GM12878 (cell line): ENCODE data around the gene DLK1. TPM values are rescaled to one million over a fixed set of nuclear protein-coding genes. Genes with fewer than 3 reads are reported as not detected.

Experiments used
- CREM ChIP-seq: IDR thresholded peaks from 2 replicates; pipeline ENCODE4 v1.6.1; 2014; ENCODE audit warnings: antibody characterized with exemption, low read depth
- JUNB ChIP-seq: IDR thresholded peaks from 2 replicates; pipeline ENCODE4 v1.6.1; 2016; ENCODE audit warnings: antibody characterized with exemption, mild to moderate bottlenecking
- MEF2B ChIP-seq: fragments of 450-650 bp; IDR thresholded peaks from 2 replicates; pipeline ENCODE4 v1.6.1; 2018; ENCODE audit warnings: mild to moderate bottlenecking, moderate library complexity; ENCODE audit not compliant: partially characterized antibody, poor library complexity, severe bottlenecking
- SIN3A ChIP-seq: IDR thresholded peaks from 2 replicates; pipeline ENCODE4 v1.6.1; 2012; ENCODE audit warnings: low read depth, low read length, improper control_type of control experiment
- SREBF1 ChIP-seq: IDR thresholded peaks from 2 replicates; pipeline ENCODE4 v1.6.1; 2012; ENCODE audit warnings: mild to moderate bottlenecking, low read length
- ZNF24 ChIP-seq: fragments of 450-650 bp; IDR thresholded peaks from 2 replicates; pipeline ENCODE4 v1.6.1; 2017; ENCODE audit warnings: antibody characterized with exemption, mild to moderate bottlenecking
- polyA plus RNA-seq, 11 experiments: library from polyadenylated mRNA; depleted of rRNA in 4 of 11; unstranded in 6 of 11; stranded (reverse) in 5 of 11; fragments of >200 nt; fragmentation: Nextera tagmentation in 4 of 11; fragmentation: Illumina TruSeq in 1 of 11; extraction: Ambion mirVana in 4 of 11; extraction: Trizol in 1 of 11; gene quantifications; 1 replicate in 1 of 11; 2 replicates in 10 of 11; pipeline versions ENCODE4 v1.2.1 to v1.2.3, GENCODE V29; 2011 to 2016; ENCODE audit warnings: inconsistent platforms in 2 of 11, missing spikeins in 2 of 11, low read depth in 1 of 11
- total RNA-seq, 4 experiments: library from RNA; depleted of rRNA in 3 of 4; stranded (reverse); fragments of >200 nt in 3 of 4; fragmentation: Illumina TruSeq in 1 of 4; extraction: Trizol in 1 of 4; gene quantifications; 2 replicates each; pipeline versions ENCODE4 v1.2.1 to v1.2.3, GENCODE V29; 2013 to 2021
- TF ChIP-seq, protein P1 (sequence below): fragments of 450-650 bp; formaldehyde crosslinking; IDR thresholded peaks from 2 replicates; pipeline ENCODE4 v1.4.0; 2022; ENCODE audit warnings: mild to moderate bottlenecking, moderate library complexity
- TF ChIP-seq, protein P2 (sequence below): IDR thresholded peaks from 2 replicates; pipeline ENCODE4 v1.6.1; 2011; ENCODE audit warnings: low read depth, low read length, improper control_type of control experiment, borderline replicate concordance
- TF ChIP-seq, protein P3 (sequence below): fragments of 450-650 bp; IDR thresholded peaks from 2 replicates; pipeline ENCODE4 v1.6.1; 2016; ENCODE audit warnings: mild to moderate bottlenecking

The DLK1 gene
- total and polyA plus RNA-seq, 10 of the 15 experiments (the other 5 are each of a cell fraction or from before 2014, with no cell fraction given), result 0.87 TPM; not detected in 9

DNA sequence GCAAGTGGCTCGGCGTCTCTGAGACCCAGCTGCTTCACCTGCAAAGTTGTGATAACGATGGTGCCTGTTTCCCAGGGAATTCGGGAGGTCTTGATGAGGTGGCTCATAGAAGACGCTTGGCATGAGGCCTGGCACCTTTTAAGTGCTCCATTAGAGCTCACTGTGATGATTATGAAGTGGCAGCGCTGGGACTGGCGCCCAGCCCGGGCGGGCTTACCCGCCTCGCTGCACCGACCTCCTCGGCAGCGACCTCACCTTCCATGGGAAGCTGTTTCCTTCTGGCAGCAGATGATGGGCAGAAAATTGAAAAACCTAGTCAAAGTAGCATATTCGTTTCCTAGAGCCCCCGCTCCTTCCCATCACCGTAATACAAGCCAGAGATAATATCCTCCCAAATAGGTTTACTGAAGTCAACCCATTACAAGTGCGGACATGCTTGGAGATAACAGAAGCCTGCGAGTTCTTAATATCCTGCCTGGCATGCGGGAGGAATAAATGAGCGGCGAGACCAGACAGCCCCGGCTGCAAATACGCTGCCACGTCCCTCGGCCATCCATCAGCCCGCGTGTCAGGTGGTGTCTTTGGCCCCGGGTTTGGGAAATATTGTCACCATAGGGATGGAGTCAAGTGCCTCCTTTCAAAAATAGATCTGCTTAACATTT lies 35.2 kb upstream of the DLK1 start (continued):
- TF ChIP-seq, protein P1, sequence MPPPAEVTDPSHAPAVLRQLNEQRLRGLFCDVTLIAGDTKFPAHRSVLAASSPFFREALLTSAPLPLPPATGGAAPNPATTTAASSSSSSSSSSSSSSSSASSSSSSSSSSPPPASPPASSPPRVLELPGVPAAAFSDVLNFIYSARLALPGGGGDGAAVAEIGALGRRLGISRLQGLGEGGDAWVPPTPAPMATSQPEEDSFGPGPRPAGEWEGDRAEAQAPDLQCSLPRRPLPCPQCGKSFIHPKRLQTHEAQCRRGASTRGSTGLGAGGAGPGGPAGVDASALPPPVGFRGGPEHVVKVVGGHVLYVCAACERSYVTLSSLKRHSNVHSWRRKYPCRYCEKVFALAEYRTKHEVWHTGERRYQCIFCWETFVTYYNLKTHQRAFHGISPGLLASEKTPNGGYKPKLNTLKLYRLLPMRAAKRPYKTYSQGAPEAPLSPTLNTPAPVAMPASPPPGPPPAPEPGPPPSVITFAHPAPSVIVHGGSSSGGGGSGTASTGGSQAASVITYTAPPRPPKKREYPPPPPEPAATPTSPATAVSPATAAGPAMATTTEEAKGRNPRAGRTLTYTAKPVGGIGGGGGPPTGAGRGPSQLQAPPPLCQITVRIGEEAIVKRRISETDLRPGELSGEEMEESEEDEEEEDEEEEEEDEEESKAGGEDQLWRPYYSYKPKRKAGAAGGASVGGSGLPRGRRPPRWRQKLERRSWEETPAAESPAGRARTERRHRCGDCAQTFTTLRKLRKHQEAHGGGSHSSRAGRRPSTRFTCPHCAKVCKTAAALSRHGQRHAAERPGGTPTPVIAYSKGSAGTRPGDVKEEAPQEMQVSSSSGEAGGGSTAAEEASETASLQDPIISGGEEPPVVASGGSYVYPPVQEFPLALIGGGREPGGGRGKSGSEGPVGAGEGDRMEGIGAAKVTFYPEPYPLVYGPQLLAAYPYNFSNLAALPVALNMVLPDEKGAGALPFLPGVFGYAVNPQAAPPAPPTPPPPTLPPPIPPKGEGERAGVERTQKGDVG (CRISPR knock-in tag), result no peak
- TF ChIP-seq, protein P2, sequence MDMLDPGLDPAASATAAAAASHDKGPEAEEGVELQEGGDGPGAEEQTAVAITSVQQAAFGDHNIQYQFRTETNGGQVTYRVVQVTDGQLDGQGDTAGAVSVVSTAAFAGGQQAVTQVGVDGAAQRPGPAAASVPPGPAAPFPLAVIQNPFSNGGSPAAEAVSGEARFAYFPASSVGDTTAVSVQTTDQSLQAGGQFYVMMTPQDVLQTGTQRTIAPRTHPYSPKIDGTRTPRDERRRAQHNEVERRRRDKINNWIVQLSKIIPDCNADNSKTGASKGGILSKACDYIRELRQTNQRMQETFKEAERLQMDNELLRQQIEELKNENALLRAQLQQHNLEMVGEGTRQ, result no peak
- TF ChIP-seq, protein P3, sequence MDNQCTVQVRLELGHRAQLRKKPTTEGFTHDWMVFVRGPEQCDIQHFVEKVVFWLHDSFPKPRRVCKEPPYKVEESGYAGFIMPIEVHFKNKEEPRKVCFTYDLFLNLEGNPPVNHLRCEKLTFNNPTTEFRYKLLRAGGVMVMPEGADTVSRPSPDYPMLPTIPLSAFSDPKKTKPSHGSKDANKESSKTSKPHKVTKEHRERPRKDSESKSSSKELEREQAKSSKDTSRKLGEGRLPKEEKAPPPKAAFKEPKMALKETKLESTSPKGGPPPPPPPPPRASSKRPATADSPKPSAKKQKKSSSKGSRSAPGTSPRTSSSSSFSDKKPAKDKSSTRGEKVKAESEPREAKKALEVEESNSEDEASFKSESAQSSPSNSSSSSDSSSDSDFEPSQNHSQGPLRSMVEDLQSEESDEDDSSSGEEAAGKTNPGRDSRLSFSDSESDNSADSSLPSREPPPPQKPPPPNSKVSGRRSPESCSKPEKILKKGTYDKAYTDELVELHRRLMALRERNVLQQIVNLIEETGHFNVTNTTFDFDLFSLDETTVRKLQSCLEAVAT, result no peak
- no peak for TF ChIP-seq MEF2B
- no peak for TF ChIP-seq JUNB
- no peak for TF ChIP-seq SREBF1
- TF ChIP-seq CREM, result no peak
- no peak for TF ChIP-seq SIN3A
- TF ChIP-seq ZNF24, result no peak
- TF ChIP-seq, all 136 proteins: peak for 0
